ENCODE data around the gene SCAMP1.

SCAMP1 gene

GRCh38 chr5:78483809-78484521 is 123.5 kb downstream of the SCAMP1 start:
- no peak overlapping the region for H3K27ac ChIP-seq (ENCODE audit: low read length)

DNA sequence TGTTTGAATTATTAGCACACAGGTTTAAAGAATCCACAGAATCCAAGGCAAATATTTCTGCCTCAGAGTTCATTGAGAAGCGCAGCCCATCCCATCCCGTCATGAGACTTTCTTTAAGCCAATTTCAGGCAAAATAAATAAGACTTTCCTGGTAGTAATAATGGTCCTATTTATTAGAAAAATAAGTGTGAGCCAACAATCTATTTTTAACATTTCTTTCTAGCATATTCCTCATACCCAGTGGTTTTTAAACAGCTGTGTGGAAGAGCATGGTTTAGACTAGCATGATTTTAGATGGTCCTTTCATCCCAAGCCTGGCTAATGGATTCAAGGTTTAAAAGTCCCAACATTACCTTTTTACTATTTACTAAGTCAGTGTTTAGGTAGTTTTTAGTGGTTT is 125.8 kb downstream of the SCAMP1 start:
- Histone ChIP-seq H3K9me3 (ENCODE audit: insufficient read depth, low read depth, low read length) (no peaks in the 10 kb centered on the region), H3K36me3 (ENCODE audit: insufficient read depth, low read depth, low read length) (peaks cover 39% of the 10 kb centered on the region), H3K4me3 (ENCODE audit: low read length) (no peak overlapping the region), H3K9ac (ENCODE audit: low read depth, low read length) (no peak overlapping the region), H3K27ac (ENCODE audit: low read length) (no peak overlapping the region), H3K4me1 (ENCODE audit: insufficient read depth, low read length) (no peaks in the 10 kb centered on the region; the same call in 1 of the 2 replicates), H3K27me3 (ENCODE audit: insufficient read depth, low read length) (no peaks in the 10 kb centered on the region)

More at GRCh38 chr5:78483809-78484521, 123.5 kb downstream of the SCAMP1 start:
- Histone ChIP-seq H3K4me1 (ENCODE audit: insufficient read depth, low read length) (no peaks in the 10 kb centered on the region), H3K9me3 (ENCODE audit: insufficient read depth, low read depth, low read length) (no peaks in the 10 kb centered on the region), H3K36me3 (ENCODE audit: insufficient read depth, low read depth, low read length) (peaks cover 29% of the 10 kb centered on the region), H3K4me3 (ENCODE audit: low read length) (no peak overlapping the region), H3K9ac (ENCODE audit: low read depth, low read length) (no peak overlapping the region), H3K27me3 (ENCODE audit: insufficient read depth, low read length) (no peaks in the 10 kb centered on the region)

- no peak overlapping the region for H3K9ac ChIP-seq (ENCODE audit: low read depth, low read length)
- H3K9me3 ChIP-seq (ENCODE audit: insufficient read depth, low read depth, low read length), result no peaks in the 10 kb centered on the region
- H3K36me3 ChIP-seq (ENCODE audit: insufficient read depth, low read depth, low read length), result peaks cover 39% of the 10 kb centered on the region
- peaks cover 4% of the 10 kb centered on the region; the same call in 1 of the 2 replicates for H3K4me1 ChIP-seq (ENCODE audit: insufficient read depth, low read length)
- H3K27ac ChIP-seq (ENCODE audit: low read length), result no peak overlapping the region
- H3K4me3 ChIP-seq (ENCODE audit: low read length), result no peak overlapping the region
- H3K27me3 ChIP-seq (ENCODE audit: insufficient read depth, low read length), result no peaks in the 10 kb centered on the region
Measured at GRCh38 chr5:78487846-78488245, 127.4 kb downstream of the SCAMP1 start.

DNA sequence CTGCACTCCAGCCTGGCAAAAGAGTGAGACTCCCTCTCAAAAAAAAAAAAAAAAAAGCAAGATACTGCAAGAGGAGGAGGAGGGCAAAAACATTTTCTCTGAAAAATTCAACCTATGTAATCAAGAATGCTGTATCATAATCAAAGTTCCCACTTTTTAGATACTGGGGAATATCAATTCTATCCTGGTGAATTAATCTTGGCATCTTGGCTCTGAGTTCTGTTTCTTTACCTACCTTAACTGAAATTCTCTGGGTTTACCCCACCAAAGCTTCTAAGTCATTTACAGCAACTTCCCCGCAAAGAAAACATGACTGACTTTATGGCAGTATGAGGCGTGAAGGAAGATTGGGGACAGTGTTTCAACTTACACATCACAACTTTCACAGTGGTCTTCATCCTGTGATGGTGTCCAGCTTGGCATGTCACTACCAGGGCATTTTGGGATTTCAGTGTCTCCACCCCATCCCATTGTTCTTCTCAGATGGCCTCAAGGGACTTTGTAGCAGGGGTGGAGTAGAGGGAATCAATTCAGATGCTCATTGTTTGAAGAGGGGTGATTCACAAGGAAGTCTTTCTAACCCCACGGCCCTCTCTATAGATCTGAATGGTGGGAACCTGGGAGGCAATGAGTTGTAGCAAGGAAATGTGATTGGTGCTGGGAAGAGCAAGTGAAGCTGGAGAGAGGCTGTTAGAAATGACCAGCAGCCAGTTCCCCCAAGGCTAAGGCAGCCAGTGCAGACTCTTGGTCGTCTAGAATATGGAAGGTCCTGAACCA is 130.5 kb downstream of the SCAMP1 start:
- H3K27ac ChIP-seq (ENCODE audit: low read length), result no peak overlapping the region
- no peak overlapping the region for H3K9ac ChIP-seq (ENCODE audit: low read depth, low read length)
- peaks cover 43% of the 10 kb centered on the region for H3K36me3 ChIP-seq (ENCODE audit: insufficient read depth, low read depth, low read length)
- peaks cover 12% of the 10 kb centered on the region; the same call in 1 of the 2 replicates for H3K4me1 ChIP-seq (ENCODE audit: insufficient read depth, low read length)
- H3K9me3 ChIP-seq (ENCODE audit: insufficient read depth, low read depth, low read length), result no peaks in the 10 kb centered on the region
- no peaks in the 10 kb centered on the region for H3K27me3 ChIP-seq (ENCODE audit: insufficient read depth, low read length)
- H3K4me3 ChIP-seq (ENCODE audit: low read length), result no peak overlapping the region

DNA sequence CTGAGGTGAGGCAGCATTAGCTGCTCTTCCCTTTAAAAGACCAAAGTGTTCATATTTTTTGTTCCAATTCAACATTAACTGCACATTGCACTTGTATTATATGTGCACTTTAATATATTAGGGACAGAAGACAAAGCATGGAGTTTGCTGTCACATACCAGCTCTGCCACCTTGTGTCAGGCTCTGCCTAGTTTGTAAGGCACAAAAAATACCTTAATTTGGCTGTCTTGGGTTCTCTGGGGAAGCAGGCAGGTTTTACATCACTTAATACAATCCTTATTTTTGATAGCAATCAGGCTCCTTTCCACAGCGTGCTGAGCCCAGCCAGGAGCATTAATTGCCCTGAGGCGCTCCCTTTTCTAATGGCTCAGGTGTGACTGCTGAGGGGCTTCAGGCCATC is 131.8 kb downstream of the SCAMP1 start:
- peaks cover 31% of the 10 kb centered on the region for H3K36me3 ChIP-seq (ENCODE audit: insufficient read depth, low read depth, low read length)
- no peaks in the 10 kb centered on the region for H3K27me3 ChIP-seq (ENCODE audit: insufficient read depth, low read length)
- no peak overlapping the region for H3K9ac ChIP-seq (ENCODE audit: low read depth, low read length)
- H3K9me3 ChIP-seq (ENCODE audit: insufficient read depth, low read depth, low read length), result no peaks in the 10 kb centered on the region
- no peak overlapping the region for H3K27ac ChIP-seq (ENCODE audit: low read length)
- H3K4me3 ChIP-seq (ENCODE audit: low read length), result no peak overlapping the region
- H3K4me1 ChIP-seq (ENCODE audit: insufficient read depth, low read length), result peaks cover 25% of the 10 kb centered on the region; the same call in 1 of the 2 replicates

DNA sequence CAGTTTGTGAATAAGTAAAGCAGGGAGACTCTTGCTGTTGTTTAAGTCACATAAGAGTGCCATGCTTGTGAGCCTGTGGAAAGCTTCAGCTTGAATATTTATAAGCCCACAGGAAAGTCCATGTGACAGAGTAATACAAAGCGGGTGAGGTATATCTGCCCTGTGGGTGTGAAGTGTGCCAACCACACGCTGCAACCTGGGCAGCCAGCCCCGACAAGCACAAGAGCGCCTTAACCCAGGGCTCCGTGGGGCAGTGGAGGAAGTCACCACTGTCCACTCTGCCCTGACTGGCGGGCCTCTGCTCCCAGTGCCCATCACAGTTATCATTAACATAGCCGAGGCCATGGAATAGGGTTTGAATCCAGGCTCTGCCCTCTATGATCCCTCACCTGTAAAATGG is 132.2 kb downstream of the SCAMP1 start:
- Histone ChIP-seq H3K9ac (ENCODE audit: low read depth, low read length) (no peak overlapping the region), H3K36me3 (ENCODE audit: insufficient read depth, low read depth, low read length) (peaks cover 27% of the 10 kb centered on the region), H3K27me3 (ENCODE audit: insufficient read depth, low read length) (no peaks in the 10 kb centered on the region), H3K4me3 (ENCODE audit: low read length) (no peak overlapping the region), H3K27ac (ENCODE audit: low read length) (no peak overlapping the region), H3K9me3 (ENCODE audit: insufficient read depth, low read depth, low read length) (no peaks in the 10 kb centered on the region), H3K4me1 (ENCODE audit: insufficient read depth, low read length) (peaks cover 28% of the 10 kb centered on the region; the same call in 1 of the 2 replicates)

DNA sequence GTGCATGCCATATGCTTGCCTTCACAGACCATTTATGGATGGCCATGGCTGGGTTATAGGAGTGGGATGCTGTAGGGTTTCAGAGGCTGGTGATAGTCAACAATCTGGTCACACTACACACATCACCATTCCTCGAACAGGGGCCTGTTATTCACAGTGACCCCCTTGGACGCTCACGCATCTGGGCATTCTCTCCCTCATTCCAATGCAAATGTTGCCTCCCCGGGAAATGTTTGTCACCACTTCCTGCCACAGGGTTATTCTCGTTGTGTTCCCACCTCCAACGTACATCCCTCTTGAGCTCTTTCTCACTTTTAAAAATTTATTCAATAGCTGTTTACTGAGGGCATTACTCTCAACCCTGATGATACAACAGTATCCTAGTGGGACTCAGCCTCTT is 135.4 kb downstream of the SCAMP1 start:
- Histone ChIP-seq H3K27me3 (ENCODE audit: insufficient read depth, low read length) (no peaks in the 10 kb centered on the region), H3K4me1 (ENCODE audit: insufficient read depth, low read length) (peaks cover 36% of the 10 kb centered on the region; the same call in 1 of the 2 replicates), H3K9me3 (ENCODE audit: insufficient read depth, low read depth, low read length) (no peaks in the 10 kb centered on the region), H3K4me3 (ENCODE audit: low read length) (peak overlapping the region; percentile 47; the same call in 1 of the 2 replicates), H3K27ac (ENCODE audit: low read length) (peak overlapping the region; percentile 59), H3K9ac (ENCODE audit: low read depth, low read length) (peak overlapping the region; percentile 29; the same call in 1 of the 2 replicates), H3K36me3 (ENCODE audit: insufficient read depth, low read depth, low read length) (0 out of 2 replicates have a peak, but pooled peaks cover 4% of the 10 kb centered on the region)

- Histone ChIP-seq H3K4me1 (ENCODE audit: insufficient read depth, low read length) (peaks cover 35% of the 10 kb centered on the region; the same call in 1 of the 2 replicates), H3K36me3 (ENCODE audit: insufficient read depth, low read depth, low read length) (0 out of 2 replicates have a peak, but pooled peaks cover 4% of the 10 kb centered on the region), H3K4me3 (ENCODE audit: low read length) (peak overlapping the region; percentile 47; the same call in 1 of the 2 replicates), H3K27me3 (ENCODE audit: insufficient read depth, low read length) (no peaks in the 10 kb centered on the region), H3K9me3 (ENCODE audit: insufficient read depth, low read depth, low read length) (no peaks in the 10 kb centered on the region), H3K27ac (ENCODE audit: low read length) (no peak overlapping the region), H3K9ac (ENCODE audit: low read depth, low read length) (peak overlapping the region; percentile 29; the same call in 1 of the 2 replicates)
Measured at GRCh38 chr5:78496373-78496772, 136.0 kb downstream of the SCAMP1 start.

- Histone ChIP-seq H3K27ac (ENCODE audit: low read length) (no peak overlapping the region), H3K4me1 (ENCODE audit: insufficient read depth, low read length) (peaks cover 32% of the 10 kb centered on the region; the same call in 1 of the 2 replicates), H3K9ac (ENCODE audit: low read depth, low read length) (no peak overlapping the region), H3K36me3 (ENCODE audit: insufficient read depth, low read depth, low read length) (0 out of 2 replicates have a peak, but pooled peaks cover 4% of the 10 kb centered on the region), H3K4me3 (ENCODE audit: low read length) (no peak overlapping the region), H3K9me3 (ENCODE audit: insufficient read depth, low read depth, low read length) (no peaks in the 10 kb centered on the region), H3K27me3 (ENCODE audit: insufficient read depth, low read length) (no peaks in the 10 kb centered on the region)
Measured at GRCh38 chr5:78497573-78498533, 137.4 kb downstream of the SCAMP1 start.

DNA sequence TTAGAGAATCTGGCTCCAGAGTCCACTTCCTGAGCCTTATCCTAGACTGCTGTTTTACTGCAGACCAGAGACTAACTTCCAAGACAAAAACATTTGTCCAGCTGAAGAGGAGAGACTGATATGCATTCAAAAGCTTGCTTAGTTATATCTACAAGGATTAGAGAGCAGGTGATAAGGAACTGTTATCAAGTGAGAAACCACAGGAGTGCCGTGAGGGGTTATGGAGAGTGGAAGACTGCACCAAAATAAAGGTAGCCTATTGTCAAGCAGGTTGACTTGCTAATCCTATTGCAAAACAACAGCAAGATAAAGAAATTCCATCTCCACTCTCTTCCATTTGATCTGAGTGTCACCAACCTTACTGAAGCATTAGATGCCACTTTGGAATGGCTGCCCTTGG is 139.1 kb downstream of the SCAMP1 start:
- H3K9ac ChIP-seq (ENCODE audit: low read depth, low read length), result no peak overlapping the region

GRCh38 chr5:78500028-78500427 is 139.6 kb downstream of the SCAMP1 start:
- no peaks in the 10 kb centered on the region for H3K36me3 ChIP-seq (ENCODE audit: insufficient read depth, low read depth, low read length)
- no peak overlapping the region for H3K4me3 ChIP-seq (ENCODE audit: low read length)
- H3K27ac ChIP-seq (ENCODE audit: low read length), result no peak overlapping the region
- H3K27me3 ChIP-seq (ENCODE audit: insufficient read depth, low read length), result no peaks in the 10 kb centered on the region
- peaks cover 35% of the 10 kb centered on the region for H3K4me1 ChIP-seq (ENCODE audit: insufficient read depth, low read length)
- no peak overlapping the region for H3K9ac ChIP-seq (ENCODE audit: low read depth, low read length)
- no peaks in the 10 kb centered on the region for H3K9me3 ChIP-seq (ENCODE audit: insufficient read depth, low read depth, low read length)

More for the DNA sequence above, 139.1 kb downstream of the SCAMP1 start:
- Histone ChIP-seq H3K27me3 (ENCODE audit: insufficient read depth, low read length) (no peaks in the 10 kb centered on the region), H3K4me3 (ENCODE audit: low read length) (no peak overlapping the region), H3K9me3 (ENCODE audit: insufficient read depth, low read depth, low read length) (no peaks in the 10 kb centered on the region), H3K4me1 (ENCODE audit: insufficient read depth, low read length) (peaks cover 32% of the 10 kb centered on the region; the same call in 1 of the 2 replicates), H3K27ac (ENCODE audit: low read length) (no peak overlapping the region), H3K36me3 (ENCODE audit: insufficient read depth, low read depth, low read length) (no peaks in the 10 kb centered on the region)
